HepG2 (cell line): Measurements from ENCODE around the gene PLAC9. TPM values are rescaled to one million over a fixed set of nuclear protein-coding genes. Genes with fewer than 3 reads are reported as not detected.

Experiments used
- ATAC-seq: fragments of 200-7000 bp; cut with Tn5 transposase; 3 replicates; pipeline ENCODE4 v1.9.1; 2020; ENCODE audit warnings: mild to moderate bottlenecking, moderate library complexity
- BruUV-seq: library from RNA; stranded (reverse); fragments of 400-500 nt; replicated peaks from 2 replicates; lab custom pipeline; 2021; lab: Mats Ljungman, UMichigan
- CTCF ChIA-PET: fragments of 300-600 bp; formaldehyde crosslinking; extraction: SDS; loops from one replicate; lab custom pipeline; 2021; ENCODE audit warnings: low total read pairs, inconsistent platforms, low intra/inter-chr PET ratio; lab: Yijun Ruan, JAX
- POLR2A ChIA-PET: fragments of 350-600 bp; sonication (Branson Sonifier 250); formaldehyde crosslinking; loops from one replicate; lab custom pipeline; 2020; ENCODE audit warnings: antibody characterized with exemption, inconsistent platforms; lab: Yijun Ruan, JAX
- DNase-seq: peaks from one replicate; pipeline ENCODE4 v3.0.0-alpha.2; 2015; ENCODE audit warnings: low spot score
- FAIRE-seq: peaks from 3 replicates; lab custom pipeline; 2011; peaks lifted over from hg19 to GRCh38; lab: Jason Lieb, UNC
- H2AFZ ChIP-seq: one replicate; pipeline ENCODE4 v1.6.1; 2011; ENCODE audit warnings: low read length, inconsistent platforms
- H3K27ac ChIP-seq: fragments of 300-600 bp; 3 replicates; pipeline ENCODE4 v1.8.0; 2011; ENCODE audit warnings: mixed run types, mild to moderate bottlenecking, mixed read lengths, low read length, inconsistent platforms; ENCODE audit not compliant: insufficient read depth; ENCODE audit errors: extremely low read length
- H3K27me3 ChIP-seq, 2 experiments: fragments of 200-600 bp in 1 of 2; 2 replicates in 1 of 2; 3 replicates in 1 of 2; pipeline versions ENCODE4 v1.6.0 to v1.8.0; 2011; ENCODE audit warnings: low read length in 2 of 2, mild to moderate bottlenecking in 2 of 2, moderate library complexity in 2 of 2, inconsistent platforms in 1 of 2; ENCODE audit not compliant: insufficient read depth in 2 of 2, control insufficient read depth in 1 of 2
- H3K36me3 ChIP-seq, 2 experiments: fragments of 200-600 bp in 1 of 2; replicated peaks in 1 of 2; 2 replicates in 1 of 2; 3 replicates in 1 of 2; pipeline versions ENCODE4 v1.5.1 to v1.8.0; 2011; ENCODE audit warnings: low read length in 2 of 2, inconsistent platforms in 1 of 2; ENCODE audit not compliant: insufficient read depth in 2 of 2, control insufficient read depth in 1 of 2
- H3K4me1 ChIP-seq: 2 replicates; pipeline ENCODE4 v1.5.1; 2012; ENCODE audit warnings: low read length, inconsistent platforms; ENCODE audit not compliant: insufficient read depth
- H3K4me2 ChIP-seq: 2 replicates; pipeline ENCODE4 v1.6.0; 2011; ENCODE audit warnings: low read depth, low read length, inconsistent platforms
- H3K4me3 ChIP-seq, 3 experiments: fragments of 200-600 bp in 1 of 3; sonication (generic), shearing (Covaris generic) in 1 of 3; replicated peaks in 1 of 3; 2 replicates each; pipeline ENCODE4 v1.5.1; 2011 to 2016; ENCODE audit warnings: low read length in 3 of 3, inconsistent platforms in 2 of 3, low read depth in 2 of 3, mild to moderate bottlenecking in 2 of 3, control low read depth in 1 of 3, mixed read lengths in 1 of 3; ENCODE audit not compliant: insufficient read depth in 1 of 3
- H3K79me2 ChIP-seq: one replicate; pipeline ENCODE4 v1.6.1; 2011; ENCODE audit warnings: low read length, inconsistent platforms; ENCODE audit not compliant: insufficient read depth
- H3K9ac ChIP-seq: 2 replicates; pipeline ENCODE4 v1.6.0; 2011; ENCODE audit warnings: mild to moderate bottlenecking, low read depth, low read length, inconsistent platforms; ENCODE audit not compliant: insufficient read depth
- H3K9me3 ChIP-seq: 2 replicates; pipeline ENCODE4 v1.5.1; 2012; ENCODE audit warnings: mild to moderate bottlenecking, low read length
- H4K20me1 ChIP-seq: 2 replicates; pipeline ENCODE4 v1.6.0; 2011; ENCODE audit warnings: inconsistent platforms, mild to moderate bottlenecking, low read length, moderate library complexity; ENCODE audit not compliant: insufficient read depth
- ATF4 ChIP-seq, 2 experiments: fragments of 450-650 bp in 1 of 2; sonication (generic) in 1 of 2; formaldehyde crosslinking; IDR thresholded peaks; 2 replicates each; pipeline versions ENCODE4 v1.5.0 to v1.8.0; 2020 to 2022; ENCODE audit warnings: mild to moderate bottlenecking in 1 of 2, missing genetic modification reagents in 1 of 2
- BCL6 ChIP-seq: IDR thresholded peaks from 2 replicates; pipeline ENCODE4 v1.6.1; 2016; ENCODE audit warnings: missing genetic modification reagents, missing compliant biosample characterization
- GPBP1L1 ChIP-seq: sonication (generic); formaldehyde crosslinking; IDR thresholded peaks from 2 replicates; pipeline ENCODE4 v1.5.0; 2020; ENCODE audit warnings: mild to moderate bottlenecking, missing genetic modification reagents
- HMGXB3 ChIP-seq: sonication (generic); formaldehyde crosslinking; IDR thresholded peaks from 2 replicates; pipeline ENCODE4 v1.4.0; 2020; ENCODE audit warnings: missing genetic modification reagents, borderline replicate concordance
- IRF9 ChIP-seq: sonication (generic); formaldehyde crosslinking; IDR thresholded peaks from 2 replicates; pipeline ENCODE4 v1.8.0; 2022; ENCODE audit warnings: missing genetic modification reagents, mild to moderate bottlenecking, borderline replicate concordance
- SCMH1 ChIP-seq: sonication (generic); formaldehyde crosslinking; IDR thresholded peaks from 2 replicates; pipeline ENCODE4 v1.9.0; 2021; ENCODE audit warnings: missing genetic modification reagents, mild to moderate bottlenecking, borderline replicate concordance
- SETDB1 ChIP-seq: sonication (generic); formaldehyde crosslinking; IDR thresholded peaks from 2 replicates; pipeline ENCODE4 v1.5.1; 2020; ENCODE audit warnings: missing genetic modification reagents, mild to moderate bottlenecking, borderline replicate concordance
- SRY ChIP-seq: sonication (generic); formaldehyde crosslinking; IDR thresholded peaks from 2 replicates; pipeline ENCODE4 v1.8.0; 2022; ENCODE audit warnings: mild to moderate bottlenecking, missing genetic modification reagents
- ZNF577 ChIP-seq: sonication (generic); formaldehyde crosslinking; IDR thresholded peaks from 2 replicates; pipeline ENCODE4 v1.4.0; 2020; ENCODE audit warnings: mild to moderate bottlenecking, low read depth, missing genetic modification reagents, borderline replicate concordance
- ZNF678 ChIP-seq: sonication (generic); formaldehyde crosslinking; IDR thresholded peaks from 2 replicates; pipeline ENCODE4 v1.4.0; 2020; ENCODE audit warnings: mild to moderate bottlenecking, missing genetic modification reagents
- ZNF792 ChIP-seq: IDR thresholded peaks from 2 replicates; pipeline ENCODE4 v1.6.1; 2016
- ZSCAN12 ChIP-seq: sonication (generic); formaldehyde crosslinking; IDR thresholded peaks from 2 replicates; pipeline ENCODE4 v1.9.0; 2021; ENCODE audit warnings: mild to moderate bottlenecking, missing genetic modification reagents
- WGBS: methylation state at CpG from one replicate; pipeline ENCODE4 v1.1.6; 2017; ENCODE audit warnings: low lambda C conversion rate; 5-methylcytosine and 5-hydroxymethylcytosine counted together
- in situ Hi-C: cut with HindIII; loops from 2 replicates; pipeline ENCODE4 v1.10.0; 2017; ENCODE audit warnings: low pct_unique_long_range_greater_than_20kb; ENCODE audit not compliant: extremely low pct_ligation_motif_present
- intact Hi-C: fragments of 100-400 bp; cut with micrococcal nuclease; formaldehyde crosslinking; loops from one replicate; pipeline ENCODE4 v1.10.0; 2022; ENCODE audit not compliant: unreplicated experiment
- polyA plus RNA-seq, 8 experiments: library from polyadenylated mRNA; depleted of rRNA in 3 of 8; stranded (reverse) in 7 of 8; unstranded in 1 of 8; fragments of >200 nt; fragmentation: Illumina TruSeq in 4 of 8; extraction: Trizol in 4 of 8; gene quantifications; 2 replicates each; pipeline versions ENCODE4 v1.2.1 to v1.2.3, GENCODE V29; 2011 to 2016; ENCODE audit warnings: low read depth in 4 of 8, missing spikeins in 1 of 8, mixed read lengths in 1 of 8; ENCODE audit not compliant: insufficient read depth in 1 of 8
- total RNA-seq, 5 experiments: library from RNA; depleted of rRNA; stranded (reverse); fragments of >200 nt; fragmentation: Illumina TruSeq; extraction: Trizol; gene quantifications; 2 replicates each; pipeline ENCODE4 v1.2.3, GENCODE V29; 2016; ENCODE audit warnings: low read depth in 1 of 5

The PLAC9 gene
- total and polyA plus RNA-seq, 2 of the 13 experiments (the other 11 are each of a cell fraction or from before 2014, with no cell fraction given), result not detected

GRCh38 chr10:80161321-80162083, 29.0 kb downstream of the PLAC9 start (continued):
- TF ChIP-seq ATF4 (CRISPR knock-in tag; IDR thresholded peaks at IDR 0.05) (no peak), ZNF792 (CRISPR knock-in tag) (no peak)

- H3K9ac ChIP-seq, result no peak overlapping the region
- H3K9me3 ChIP-seq, result no peaks in the 10 kb centered on the region
- H3K27ac ChIP-seq, result no peak overlapping the region
- peaks cover 12 to 44% of the 10 kb centered on the region in 2 experiments; a peak in 4 of 5 replicates for H3K36me3 ChIP-seq
- POLR2A ChIA-PET, result no interaction called here
- 86% methylated on average over 6 of the region's 8 CpGs for WGBS
- H3K4me2 ChIP-seq, result no peak overlapping the region
- no peaks in the 10 kb centered on the region for H3K79me2 ChIP-seq
- ATAC-seq, result no peak
- FAIRE-seq, result no peak
- intact Hi-C loops, result no loop called here
- no peaks in the 10 kb centered on the region for H4K20me1 ChIP-seq
- no peaks in the 10 kb centered on the region for H3K4me1 ChIP-seq
- H3K27me3 ChIP-seq, result no peaks in the 10 kb centered on the region
- no peak for DNase-seq
- H3K4me3 ChIP-seq, result no peak overlapping the region
- in situ Hi-C loops, result no loop called here
- H2AFZ ChIP-seq, result no peak overlapping the region
- BruUV-seq, result no TSS peak
- CTCF ChIA-PET, result no interaction called here
- TF ChIP-seq ZNF577 (CRISPR knock-in tag) (no peak), IRF9 (CRISPR knock-in tag) (no peak), ZSCAN12 (CRISPR knock-in tag) (no peak), SCMH1 (CRISPR knock-in tag) (no peak), SETDB1 (CRISPR knock-in tag) (no peak), HMGXB3 (CRISPR knock-in tag) (no peak), SRY (no peak), ZNF678 (CRISPR knock-in tag) (no peak), GPBP1L1 (no peak), BCL6 (CRISPR knock-in tag) (no peak)
Observed at GRCh38 chr10:80163741-80164341, 31.3 kb downstream of the PLAC9 start.
